Dendritic cell treated with granulocyte-macrophage colony-stimulating factor and Interleukin-4, amounts not matched to agents 40 ng/mL and 50 ng/mL, for 4 days (primary cell): ENCODE results near the gene MCRIP1.

Experiments
- H3K27ac Mint-ChIP-seq: one replicate; pipeline ENCODE4 v1.8.0; 2022; ENCODE audit warnings: mild to moderate bottlenecking, mixed read lengths
- H3K27me3 Mint-ChIP-seq: one replicate; pipeline ENCODE4 v1.8.0; 2022; ENCODE audit warnings: mild to moderate bottlenecking, mixed read lengths
- H3K36me3 Mint-ChIP-seq: one replicate; pipeline ENCODE4 v1.8.0; 2022; ENCODE audit warnings: low read depth, mixed read lengths
- H3K4me1 Mint-ChIP-seq: one replicate; pipeline ENCODE4 v1.8.0; 2022; ENCODE audit warnings: low read depth, mixed read lengths
- H3K4me3 Mint-ChIP-seq: one replicate; pipeline ENCODE4 v1.8.0; 2022; ENCODE audit warnings: mild to moderate bottlenecking, moderate library complexity, mixed read lengths
- H3K9me3 Mint-ChIP-seq: one replicate; pipeline ENCODE4 v1.8.0; 2022; ENCODE audit warnings: mixed read lengths
- intact Hi-C: fragments of 100-400 bp; cut with micrococcal nuclease; formaldehyde crosslinking; loops from one replicate; pipeline ENCODE4 v1.15.0; 2022

The MCRIP1 gene

DNA sequence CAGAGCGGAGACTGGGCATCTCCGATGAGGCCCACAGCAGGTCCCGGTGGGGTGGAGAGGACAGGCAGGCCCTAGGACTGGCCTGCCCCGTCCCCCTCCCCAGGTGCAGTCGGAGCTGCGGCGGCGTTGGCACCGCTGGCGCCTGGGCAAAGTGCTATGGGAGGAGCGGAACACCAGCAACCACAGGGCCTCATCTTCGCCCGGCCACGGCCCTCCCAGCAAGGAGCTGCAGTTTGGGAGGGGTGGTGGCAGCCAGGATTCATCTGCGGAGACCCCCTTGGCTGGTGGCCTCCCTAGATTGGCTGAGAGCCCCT is 19.8 kb downstream of the MCRIP1 start:
- no peaks in the 10 kb centered on the region for H3K9me3 Mint-ChIP-seq
- no peak overlapping the region for H3K4me3 Mint-ChIP-seq
- H3K36me3 Mint-ChIP-seq, result no peaks in the 10 kb centered on the region
- H3K4me1 Mint-ChIP-seq, result peaks cover 8% of the 10 kb centered on the region
- no peak overlapping the region for H3K27ac Mint-ChIP-seq
- H3K27me3 Mint-ChIP-seq, result peaks cover 41% of the 10 kb centered on the region
- intact Hi-C loops, result no loop called here

DNA sequence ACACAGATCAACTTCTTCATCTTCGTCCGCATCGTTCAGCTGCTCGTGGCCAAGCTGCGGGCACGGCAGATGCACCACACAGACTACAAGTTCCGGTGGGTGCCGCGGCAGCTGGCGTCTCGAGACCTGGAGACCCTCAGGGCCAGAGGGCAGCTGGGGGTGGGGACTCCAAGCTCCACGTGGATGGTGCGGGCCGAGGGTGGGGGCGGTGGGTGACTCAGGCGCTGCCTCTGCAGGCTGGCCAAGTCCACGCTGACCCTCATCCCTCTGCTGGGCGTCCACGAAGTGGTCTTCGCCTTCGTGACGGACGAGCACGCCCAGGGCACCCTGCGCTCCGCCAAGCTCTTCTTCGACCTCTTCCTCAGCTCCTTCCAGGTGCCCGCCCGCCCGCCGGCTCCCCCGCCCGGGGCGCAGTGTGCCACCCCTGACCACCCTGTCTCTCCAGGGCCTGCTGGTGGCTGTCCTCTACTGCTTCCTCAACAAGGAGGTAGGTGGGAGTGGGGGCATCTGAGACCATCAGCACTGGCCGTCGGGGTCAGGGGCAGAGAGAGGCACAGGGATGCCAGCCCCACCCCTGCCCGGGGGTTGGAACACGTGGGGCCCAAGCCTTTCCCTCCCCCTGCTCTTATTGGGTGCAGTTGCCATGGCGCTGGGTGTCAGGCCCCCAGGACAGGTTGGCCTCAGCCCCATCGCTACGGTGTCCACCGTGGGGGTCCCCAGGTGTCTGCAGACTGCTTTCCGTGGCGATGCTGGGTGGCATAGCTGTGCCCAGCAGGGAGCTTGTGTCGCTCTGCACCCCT is 20.3 kb downstream of the MCRIP1 start:
- Mint-ChIP-seq H3K4me3 (no peak overlapping the region), H3K9me3 (no peaks in the 10 kb centered on the region), H3K4me1 (peaks cover 4% of the 10 kb centered on the region), H3K27ac (no peak overlapping the region), H3K36me3 (no peaks in the 10 kb centered on the region), H3K27me3 (peaks cover 44% of the 10 kb centered on the region)
- intact Hi-C loops, result no loop called here

DNA sequence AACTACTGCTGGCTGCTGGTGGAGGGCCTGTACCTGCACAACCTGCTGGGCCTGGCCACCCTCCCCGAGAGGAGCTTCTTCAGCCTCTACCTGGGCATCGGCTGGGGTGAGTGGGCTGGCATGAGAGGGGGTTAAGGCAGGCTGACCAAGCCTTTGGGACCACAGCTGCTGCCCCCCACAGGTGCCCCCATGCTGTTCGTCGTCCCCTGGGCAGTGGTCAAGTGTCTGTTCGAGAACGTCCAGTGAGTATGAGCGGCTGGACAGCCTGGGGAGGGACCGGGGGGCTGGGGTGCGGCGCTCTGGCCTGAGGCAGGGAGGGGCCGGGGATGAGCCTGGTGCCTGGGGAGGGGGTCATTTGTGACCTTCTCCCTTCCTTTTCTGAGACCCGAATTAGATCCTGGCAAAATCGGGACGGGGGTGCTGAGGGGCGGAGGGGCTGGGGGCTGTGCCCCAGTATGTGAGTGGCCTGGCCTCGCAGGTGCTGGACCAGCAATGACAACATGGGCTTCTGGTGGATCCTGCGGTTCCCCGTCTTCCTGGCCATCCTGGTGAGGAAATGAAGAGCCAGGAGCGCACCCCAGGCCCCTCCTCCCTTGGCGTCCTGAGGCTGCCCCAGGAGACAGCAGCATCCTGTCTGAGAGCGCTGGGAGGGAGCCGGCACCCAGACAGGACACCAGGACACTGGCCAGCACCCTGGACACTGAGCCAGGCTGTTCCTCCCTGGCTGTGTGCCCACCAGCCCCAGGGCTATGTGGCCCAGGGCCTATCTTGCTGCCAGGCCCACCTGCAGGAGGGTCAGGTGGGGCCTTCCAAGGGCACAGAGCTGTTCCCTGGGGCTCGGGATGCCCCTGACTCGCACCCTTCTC is 21.2 kb downstream of the MCRIP1 start:
- Mint-ChIP-seq H3K4me3 (no peak overlapping the region), H3K4me1 (no peaks in the 10 kb centered on the region), H3K27ac (no peak overlapping the region), H3K27me3 (peaks cover 46% of the 10 kb centered on the region), H3K9me3 (no peaks in the 10 kb centered on the region), H3K36me3 (no peaks in the 10 kb centered on the region)
- intact Hi-C loops, result no loop called here

DNA sequence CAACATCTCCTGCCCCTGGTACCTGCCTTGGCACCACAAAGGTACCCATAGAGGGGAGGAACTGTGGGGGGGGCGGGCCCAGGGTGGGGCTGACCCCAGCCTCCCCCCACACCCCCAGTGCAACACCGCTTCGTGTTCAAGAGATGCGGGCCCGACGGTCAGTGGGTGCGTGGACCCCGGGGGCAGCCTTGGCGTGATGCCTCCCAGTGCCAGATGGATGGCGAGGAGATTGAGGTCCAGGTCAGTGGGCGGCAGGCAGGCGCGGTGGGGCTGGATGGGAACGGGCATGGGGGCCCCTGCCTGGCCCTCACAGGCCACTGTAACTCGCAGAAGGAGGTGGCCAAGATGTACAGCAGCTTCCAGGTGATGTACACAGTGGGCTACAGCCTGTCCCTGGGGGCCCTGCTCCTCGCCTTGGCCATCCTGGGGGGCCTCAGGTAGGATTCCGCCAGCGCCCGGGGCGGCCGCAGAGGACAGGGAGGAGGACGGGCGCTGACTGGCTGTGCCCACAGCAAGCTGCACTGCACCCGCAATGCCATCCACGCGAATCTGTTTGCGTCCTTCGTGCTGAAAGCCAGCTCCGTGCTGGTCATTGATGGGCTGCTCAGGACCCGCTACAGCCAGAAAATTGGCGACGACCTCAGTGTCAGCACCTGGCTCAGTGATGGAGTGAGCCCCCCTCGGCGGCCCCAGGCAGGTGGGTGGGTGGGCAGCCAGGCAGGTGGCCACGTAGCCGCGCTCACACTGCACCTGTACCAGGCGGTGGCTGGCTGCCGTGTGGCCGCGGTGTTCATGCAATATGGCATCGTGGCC is 22.0 kb downstream of the MCRIP1 start:
- no peak overlapping the region for H3K27ac Mint-ChIP-seq
- H3K4me3 Mint-ChIP-seq, result no peak overlapping the region
- H3K36me3 Mint-ChIP-seq, result no peaks in the 10 kb centered on the region
- intact Hi-C loops, result no loop called here
- H3K4me1 Mint-ChIP-seq, result no peaks in the 10 kb centered on the region
- H3K27me3 Mint-ChIP-seq, result peaks cover 48% of the 10 kb centered on the region
- no peaks in the 10 kb centered on the region for H3K9me3 Mint-ChIP-seq

DNA sequence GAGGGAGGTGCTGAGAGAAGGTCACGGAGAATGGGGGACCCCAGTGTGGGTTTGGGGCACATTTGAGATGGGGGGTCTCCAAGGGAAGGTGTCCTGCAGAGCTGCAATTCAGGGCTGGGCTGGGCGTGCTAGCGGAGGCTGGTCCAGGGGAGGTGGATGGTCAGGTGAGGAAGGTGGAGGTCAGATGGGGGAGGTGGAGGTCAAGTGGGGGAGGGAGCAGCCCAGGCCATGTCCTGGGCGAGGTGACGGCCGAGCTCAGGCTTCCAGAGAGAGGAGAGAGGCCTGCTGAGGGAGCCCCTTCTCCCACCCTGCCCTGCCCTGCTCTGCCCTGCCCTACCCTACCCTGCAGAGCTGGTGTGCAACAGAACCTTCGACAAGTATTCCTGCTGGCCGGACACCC is 22.6 kb downstream of the MCRIP1 start:
- Mint-ChIP-seq H3K9me3 (no peaks in the 10 kb centered on the region), H3K4me1 (no peaks in the 10 kb centered on the region), H3K4me3 (no peak overlapping the region), H3K27ac (no peak overlapping the region), H3K36me3 (no peaks in the 10 kb centered on the region), H3K27me3 (peaks cover 53% of the 10 kb centered on the region)
- intact Hi-C loops, result no loop called here

DNA sequence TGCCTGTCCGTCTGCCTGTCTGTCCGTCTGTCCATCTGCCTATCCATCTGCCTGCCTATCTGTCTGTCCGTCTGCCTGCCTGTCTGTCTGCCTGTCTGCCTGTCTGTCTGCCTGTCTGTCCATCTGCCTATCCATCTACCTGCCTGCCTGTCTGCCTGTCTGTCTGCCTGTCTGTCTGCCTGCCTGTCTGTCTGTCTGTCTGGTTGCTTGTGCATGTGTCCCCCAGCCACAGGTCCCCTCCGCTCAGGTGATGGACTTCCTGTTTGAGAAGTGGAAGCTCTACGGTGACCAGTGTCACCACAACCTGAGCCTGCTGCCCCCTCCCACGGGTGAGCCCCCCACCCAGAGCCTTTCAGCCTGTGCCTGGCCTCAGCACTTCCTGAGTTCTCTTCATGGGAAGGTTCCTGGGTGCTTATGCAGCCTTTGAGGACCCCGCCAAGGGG is 23.5 kb downstream of the MCRIP1 start:
- Mint-ChIP-seq H3K4me3 (no peak overlapping the region), H3K36me3 (no peaks in the 10 kb centered on the region), H3K4me1 (no peaks in the 10 kb centered on the region), H3K27ac (no peak overlapping the region), H3K9me3 (no peaks in the 10 kb centered on the region), H3K27me3 (peaks cover 60% of the 10 kb centered on the region)
- intact Hi-C loops, result no loop called here

DNA sequence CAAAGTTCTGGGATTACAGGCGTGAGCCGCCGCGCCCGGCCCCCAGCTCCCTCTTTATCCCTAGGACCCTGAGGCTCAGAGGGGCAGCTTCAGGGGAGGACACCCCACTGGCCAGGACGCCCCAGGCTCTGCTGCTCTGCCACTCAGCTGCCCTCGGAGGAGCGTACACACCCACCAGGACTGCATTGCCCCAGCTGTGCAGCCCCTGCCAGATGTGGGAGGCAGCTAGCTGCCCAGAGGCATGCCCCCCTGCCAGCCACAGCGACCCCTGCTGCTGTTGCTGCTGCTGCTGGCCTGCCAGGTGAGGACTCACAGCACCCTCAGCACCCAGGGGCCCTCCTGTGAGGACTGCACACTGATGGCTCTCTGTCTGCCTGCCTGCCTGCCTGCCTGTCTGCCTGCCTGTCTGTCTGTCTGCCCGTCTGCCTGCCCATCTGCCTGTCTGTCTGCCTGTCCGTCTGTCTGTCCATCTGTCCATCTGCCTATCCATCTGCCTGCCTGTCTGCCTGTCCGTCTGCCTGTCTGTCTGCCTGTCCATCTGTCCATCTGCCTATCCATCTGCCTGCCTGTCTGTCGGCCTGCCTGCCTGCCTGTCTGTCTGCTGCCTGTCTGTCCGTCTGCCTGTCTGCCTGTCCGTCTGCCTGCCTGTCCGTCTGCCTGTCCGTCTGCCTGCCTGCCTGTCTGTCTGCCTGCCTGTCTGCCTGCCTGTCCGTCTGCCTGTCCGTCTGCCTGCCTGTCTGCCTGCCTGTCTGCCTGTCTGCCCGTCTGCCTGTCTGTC is 24.1 kb downstream of the MCRIP1 start:
- H3K4me1 Mint-ChIP-seq, result no peaks in the 10 kb centered on the region
- no peaks in the 10 kb centered on the region for H3K9me3 Mint-ChIP-seq
- no peak overlapping the region for H3K27ac Mint-ChIP-seq
- intact Hi-C loops, result no loop called here
- H3K27me3 Mint-ChIP-seq, result peaks cover 60% of the 10 kb centered on the region
- no peak overlapping the region for H3K4me3 Mint-ChIP-seq
- H3K36me3 Mint-ChIP-seq, result no peaks in the 10 kb centered on the region

DNA sequence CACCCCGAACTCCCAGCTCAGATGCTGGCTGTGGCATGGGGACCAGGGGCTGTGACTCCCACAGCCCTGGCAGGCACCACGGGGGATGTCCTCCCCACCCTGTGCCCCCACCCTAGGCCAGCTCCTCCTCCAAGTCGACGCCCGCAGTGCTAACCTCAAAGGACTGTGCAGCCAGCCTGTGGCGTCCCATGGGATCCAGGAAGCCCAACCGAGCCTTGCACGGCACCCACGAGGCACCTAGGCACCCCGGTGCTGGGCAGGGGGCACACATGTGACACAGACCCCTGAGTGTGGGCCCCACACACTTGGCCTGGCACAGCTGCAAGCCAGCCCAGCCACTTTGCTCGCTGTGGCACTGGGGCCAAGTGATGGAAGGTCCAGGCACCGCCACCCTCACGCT is 25.3 kb downstream of the MCRIP1 start:
- Mint-ChIP-seq H3K4me3 (no peak overlapping the region), H3K4me1 (peaks cover 7% of the 10 kb centered on the region), H3K27me3 (peaks cover 68% of the 10 kb centered on the region), H3K27ac (no peak overlapping the region), H3K36me3 (no peaks in the 10 kb centered on the region), H3K9me3 (no peaks in the 10 kb centered on the region)
- intact Hi-C loops, result no loop called here

DNA sequence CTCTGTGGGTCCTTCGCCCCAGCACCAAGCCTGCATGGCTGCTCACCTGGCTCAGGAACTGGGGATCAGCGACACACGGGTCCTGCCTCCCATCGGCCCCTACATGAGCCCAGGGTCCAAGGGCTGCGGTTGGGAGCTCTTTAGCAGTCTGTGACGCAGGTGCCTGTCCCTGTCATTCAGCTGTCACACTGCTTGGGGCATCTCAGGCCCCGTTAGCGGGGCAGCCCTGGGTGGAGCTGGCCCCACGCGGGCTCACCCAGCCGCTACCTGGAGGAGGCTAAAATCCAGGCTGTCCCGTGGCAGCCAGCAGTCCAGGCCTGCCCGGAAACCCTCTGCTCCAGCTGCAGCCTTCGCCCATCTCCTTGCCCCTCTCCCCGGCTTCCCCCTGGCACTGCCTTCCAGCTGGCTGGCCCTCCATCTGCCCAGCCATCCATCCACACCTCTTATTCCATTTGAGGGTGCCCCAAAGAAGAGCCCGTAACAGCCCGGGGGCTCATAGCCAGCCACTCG is 25.8 kb downstream of the MCRIP1 start:
- intact Hi-C loops, result no loop called here
- H3K4me3 Mint-ChIP-seq, result no peak overlapping the region
- no peaks in the 10 kb centered on the region for H3K9me3 Mint-ChIP-seq

DNA sequence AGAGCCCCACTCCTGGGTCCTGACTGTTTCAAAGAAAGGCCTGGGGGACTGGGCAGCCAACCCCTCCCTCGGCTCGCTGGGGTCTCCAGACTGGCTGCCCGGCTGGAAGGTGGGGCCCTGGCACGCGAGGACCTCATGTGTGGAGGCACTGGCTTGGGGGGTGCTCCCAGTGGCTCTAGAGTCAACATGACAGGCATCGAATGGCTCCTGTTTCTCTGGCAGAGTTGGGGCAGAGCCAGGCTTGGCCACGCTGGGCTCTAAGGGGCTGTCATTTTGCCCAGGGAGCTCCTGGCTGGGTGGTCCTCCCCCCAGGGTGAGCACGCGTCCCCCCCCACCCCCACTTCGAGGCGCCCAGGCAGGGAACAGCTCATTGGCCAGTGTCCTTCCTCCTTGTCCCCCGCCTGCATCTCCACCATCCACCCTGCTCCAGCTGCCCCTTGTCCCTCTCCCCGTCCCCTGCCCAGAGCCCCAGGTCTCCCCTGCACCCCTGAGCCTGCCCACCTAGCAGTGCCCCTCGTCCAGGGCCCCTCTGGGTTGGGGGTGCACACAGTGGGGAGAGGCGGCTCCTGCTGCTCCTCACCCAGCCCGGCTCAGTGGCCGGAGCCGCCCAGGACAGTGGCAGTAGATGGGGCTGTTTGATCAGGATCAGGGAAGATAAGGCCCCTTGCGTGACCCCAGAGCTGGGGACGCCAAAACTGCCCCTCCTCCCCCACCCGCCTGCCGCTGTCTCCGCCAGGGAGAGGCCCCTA is 26.5 kb downstream of the MCRIP1 start:
- no peaks in the 10 kb centered on the region for H3K9me3 Mint-ChIP-seq
- intact Hi-C loops, result no loop called here
- H3K36me3 Mint-ChIP-seq, result no peaks in the 10 kb centered on the region
- no peak overlapping the region for H3K4me3 Mint-ChIP-seq
- H3K4me1 Mint-ChIP-seq, result peaks cover 10% of the 10 kb centered on the region
- H3K27me3 Mint-ChIP-seq, result peaks cover 78% of the 10 kb centered on the region
- H3K27ac Mint-ChIP-seq, result no peak overlapping the region

More for the DNA sequence above, 25.8 kb downstream of the MCRIP1 start:
- Mint-ChIP-seq H3K4me1 (peaks cover 10% of the 10 kb centered on the region), H3K36me3 (no peaks in the 10 kb centered on the region), H3K27me3 (peaks cover 72% of the 10 kb centered on the region), H3K27ac (no peak overlapping the region)

DNA sequence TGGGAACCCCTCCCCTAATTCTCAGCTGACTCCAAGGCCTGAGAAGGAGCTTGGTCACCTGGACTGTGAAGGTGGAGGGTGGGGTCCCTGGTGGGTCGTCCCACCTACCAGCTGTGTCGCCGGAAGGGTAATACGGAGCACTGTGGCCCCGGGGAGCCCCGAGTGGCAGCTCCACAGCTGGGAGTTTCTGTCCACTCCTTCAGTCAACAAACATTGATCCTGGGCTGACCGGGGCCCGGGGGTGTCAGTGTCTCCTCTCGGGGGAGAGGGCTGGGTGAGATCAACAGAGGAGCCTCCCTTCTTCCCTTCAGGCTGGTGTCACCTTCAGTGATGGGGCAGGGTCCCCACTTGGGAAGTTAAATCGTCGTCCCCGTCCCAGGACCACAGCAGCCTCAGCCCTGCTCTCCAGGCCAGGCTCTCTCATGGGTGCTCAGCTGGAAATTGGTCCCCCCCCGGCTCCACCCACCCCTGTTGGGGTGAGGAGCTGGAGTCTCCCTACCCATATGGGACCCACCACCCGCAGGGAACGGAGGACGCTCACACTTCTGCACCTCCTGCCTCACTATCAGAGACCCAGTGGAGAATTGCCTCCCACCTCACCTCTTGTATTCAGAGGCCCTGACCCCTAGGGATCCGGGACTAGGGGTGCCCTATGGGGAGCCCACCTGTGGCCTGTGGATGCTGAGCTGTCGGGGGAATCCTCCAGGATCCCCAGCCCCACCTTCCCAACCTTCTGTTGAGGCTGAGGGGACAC is 27.2 kb downstream of the MCRIP1 start:
- no peaks in the 10 kb centered on the region for H3K36me3 Mint-ChIP-seq
- intact Hi-C loops, result no loop called here
- H3K27me3 Mint-ChIP-seq, result peaks cover 84% of the 10 kb centered on the region
- no peaks in the 10 kb centered on the region for H3K9me3 Mint-ChIP-seq
- no peak overlapping the region for H3K27ac Mint-ChIP-seq
- peaks cover 10% of the 10 kb centered on the region for H3K4me1 Mint-ChIP-seq
- H3K4me3 Mint-ChIP-seq, result no peak overlapping the region
